ENCODE data around the gene UBAC1.
A peak's percentile ranks its signal among the peaks of the same experiment; 100 is the strongest.
"Not testable (repeated sequence)": the region's sequence is repeated elsewhere in the genome, so short reads cannot be mapped to it uniquely, and the experiment has no call there.

Gene UBAC1

GRCh38 chr9:135978642-135979546 is 17.7 kb upstream of the UBAC1 start:
- ATAC-seq = peak; percentile 47 to 66

GRCh38 chr9:135976944-135977343 is 15.8 kb upstream of the UBAC1 start:
- ATAC-seq = no peak

- ATAC-seq = no peak
Observed at GRCh38 chr9:135976531-135976930, 15.4 kb upstream of the UBAC1 start.

GRCh38 chr9:135975834-135976233 is 14.7 kb upstream of the UBAC1 start:
- ATAC-seq = no peak

DNA sequence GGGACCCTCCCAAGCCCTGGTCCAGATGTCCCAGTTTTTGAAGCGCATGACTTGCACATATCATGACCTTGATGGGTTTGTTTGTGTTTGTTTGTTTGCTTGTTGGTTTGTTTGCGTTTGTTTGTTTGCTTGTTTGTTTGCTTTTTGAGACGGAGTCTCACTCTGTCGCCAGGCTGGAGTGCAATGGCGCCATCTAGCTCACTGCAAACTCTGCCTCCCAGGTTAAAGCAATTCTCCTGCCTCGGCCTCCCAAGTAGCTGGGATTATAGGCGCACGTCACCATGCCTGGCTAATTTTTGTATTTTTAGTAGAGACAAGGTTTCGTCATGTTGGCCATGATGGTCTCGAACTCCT is 13.0 kb upstream of the UBAC1 start:
- no peak for ATAC-seq

- ATAC-seq = no peak
Observed at GRCh38 chr9:135973277-135974219, 12.4 kb upstream of the UBAC1 start.

- ATAC-seq = no peak
Observed at GRCh38 chr9:135971892-135972291, 10.7 kb upstream of the UBAC1 start.

- no peak for ATAC-seq
Observed at GRCh38 chr9:135971111-135971766, 10.1 kb upstream of the UBAC1 start.

DNA sequence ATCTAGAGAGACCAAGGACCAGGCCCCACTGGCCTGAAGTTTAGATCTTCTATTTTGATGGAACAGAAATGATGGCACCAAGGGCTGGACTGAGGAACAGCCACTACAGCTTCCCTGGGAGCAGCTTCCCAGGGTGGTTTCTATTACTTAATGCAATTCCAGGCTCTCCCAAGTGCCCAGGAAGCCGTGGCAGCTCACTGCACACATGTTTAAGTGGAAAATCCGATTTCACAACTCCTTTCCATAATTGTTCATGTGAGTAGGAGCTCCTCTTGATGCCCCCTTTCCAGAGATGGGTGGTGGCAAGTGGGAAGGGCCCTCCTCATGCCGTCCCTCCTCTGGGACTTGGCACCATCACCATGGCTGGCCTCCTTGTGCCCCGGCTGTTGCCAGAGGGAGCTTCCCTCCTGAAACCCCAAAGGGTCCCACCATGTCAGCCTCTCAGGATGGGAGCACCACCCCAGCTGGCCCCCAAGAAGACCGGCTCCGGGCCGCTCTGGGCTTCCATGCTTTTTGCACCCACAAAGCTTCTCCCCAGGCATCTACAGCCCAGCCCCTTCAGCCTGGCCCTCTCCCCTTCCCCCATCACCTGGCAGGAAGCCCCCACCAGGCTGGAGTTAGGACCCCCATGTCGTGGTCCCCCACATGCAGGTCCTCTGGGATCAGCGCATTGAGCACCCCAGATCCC is 9.1 kb upstream of the UBAC1 start:
- ATAC-seq = no peak

GRCh38 chr9:135969064-135969683 is 8.0 kb upstream of the UBAC1 start:
- no peak for ATAC-seq

DNA sequence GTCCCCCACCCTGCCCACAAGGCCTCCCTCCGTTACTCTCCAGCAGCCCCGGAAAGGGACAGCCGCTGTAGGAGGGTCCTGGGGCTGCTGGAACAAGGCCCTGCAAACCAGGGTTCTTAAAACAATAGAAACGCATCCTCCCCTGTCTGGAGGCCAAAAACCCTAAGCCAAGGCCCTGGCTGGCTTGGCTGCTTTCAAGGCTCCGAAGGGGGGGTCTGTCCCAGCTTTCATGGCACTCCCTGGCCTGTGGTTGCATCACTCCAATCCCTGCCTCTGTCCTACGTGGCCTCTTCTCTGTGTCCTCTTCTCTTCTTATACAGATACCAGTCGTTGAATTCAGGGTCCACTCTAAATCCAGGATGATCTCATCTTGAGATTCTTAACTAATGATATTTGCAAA is 7.4 kb upstream of the UBAC1 start:
- no peak for ATAC-seq

DNA sequence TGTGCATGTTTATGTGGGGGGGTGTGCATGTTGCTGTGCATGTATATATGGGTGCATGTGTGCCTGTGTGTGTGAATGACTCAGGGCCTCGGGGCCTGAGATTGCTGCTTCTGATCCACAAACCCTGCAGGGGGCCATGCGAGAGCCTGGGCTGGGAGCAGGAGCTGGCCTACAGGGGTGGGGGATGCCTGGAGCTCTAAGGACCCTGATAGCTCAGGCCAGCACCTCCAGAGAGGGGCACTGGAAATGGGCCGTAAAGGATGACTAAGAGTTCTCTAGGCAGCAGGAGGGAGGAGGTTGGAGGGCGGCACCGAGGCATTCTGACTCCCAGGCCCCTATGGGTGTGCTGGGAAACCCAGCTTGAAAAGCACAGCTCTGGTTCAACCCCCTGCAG is 6.9 kb upstream of the UBAC1 start:
- ATAC-seq = no peak

- ATAC-seq = not testable (repeated sequence)
Observed at GRCh38 chr9:135966916-135967260, 5.7 kb upstream of the UBAC1 start.

- no peak for ATAC-seq
Observed at GRCh38 chr9:135965124-135965756, 4.1 kb upstream of the UBAC1 start.

DNA sequence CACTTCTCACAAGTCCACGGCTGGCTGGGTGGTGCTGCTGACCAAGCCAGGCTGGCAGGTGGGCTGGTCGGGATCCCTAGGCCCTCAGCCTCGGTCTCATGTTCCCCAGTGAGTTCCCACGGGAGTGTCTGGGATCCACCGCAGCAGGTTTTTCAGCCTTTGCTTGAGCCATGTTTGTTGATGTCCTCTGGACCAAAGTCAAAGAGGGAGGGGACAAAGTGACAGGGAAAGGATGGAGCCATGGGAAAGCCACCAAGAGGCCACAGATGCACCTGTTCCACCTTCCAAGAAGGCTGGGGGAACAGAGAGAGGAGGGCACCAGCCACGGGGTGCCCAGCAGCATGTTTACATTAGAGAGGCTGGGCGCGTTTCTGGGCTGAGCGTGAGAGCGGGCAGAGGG is 2.8 kb upstream of the UBAC1 start:
- ATAC-seq = no peak

DNA sequence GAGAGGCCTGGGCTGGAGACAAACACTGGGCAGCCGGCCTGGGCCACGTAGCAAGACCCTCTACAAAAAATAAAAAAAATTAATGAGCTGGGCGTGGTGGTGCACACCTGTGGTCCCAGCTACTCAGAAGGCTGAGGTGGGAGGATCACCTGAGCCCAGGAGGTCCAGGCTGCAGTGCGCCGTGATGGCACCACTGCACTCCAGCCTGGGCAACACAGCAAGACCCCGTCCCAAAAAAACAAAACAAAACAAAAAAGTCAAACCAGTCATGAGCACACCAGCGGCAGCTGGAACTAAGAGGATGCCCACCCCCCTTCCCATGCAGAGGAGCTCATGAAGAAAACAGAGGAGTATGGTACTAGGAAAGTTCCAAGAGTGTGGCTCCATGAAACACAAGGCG is 2.2 kb upstream of the UBAC1 start:
- ATAC-seq = no peak

DNA sequence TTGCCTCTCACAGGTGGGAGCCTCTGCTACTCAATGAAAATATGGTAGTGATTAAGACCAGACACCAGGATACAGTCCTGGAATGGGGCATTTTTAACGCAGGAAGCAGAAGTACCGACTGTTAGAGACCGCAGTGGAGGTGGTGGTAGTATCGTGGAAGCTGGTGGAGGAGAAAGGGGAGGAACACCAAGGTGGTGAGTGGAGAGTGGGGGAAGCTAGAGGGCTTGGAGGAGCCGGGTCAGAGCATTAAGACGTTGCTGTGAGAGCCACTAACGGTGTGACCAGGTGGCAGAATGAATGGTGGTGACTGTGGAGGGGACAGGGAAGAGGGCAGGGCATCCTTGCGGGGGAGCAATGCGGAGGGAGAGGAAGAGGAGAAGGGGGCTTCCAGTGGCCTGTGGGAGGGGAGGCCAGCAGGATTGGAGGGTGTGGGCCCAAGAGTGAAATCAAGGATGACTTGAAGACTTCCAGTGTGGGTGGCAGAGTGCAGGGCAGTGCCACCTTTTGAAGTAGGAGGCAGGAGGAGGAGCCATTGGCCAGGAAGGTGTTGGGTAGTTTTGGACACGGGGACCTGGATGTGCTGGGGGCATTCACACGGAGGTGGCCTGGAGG is 1.6 kb upstream of the UBAC1 start:
- ATAC-seq = no peak

- ATAC-seq = no peak
Observed at GRCh38 chr9:135961811-135962695, 880 bp upstream of the UBAC1 start.

DNA sequence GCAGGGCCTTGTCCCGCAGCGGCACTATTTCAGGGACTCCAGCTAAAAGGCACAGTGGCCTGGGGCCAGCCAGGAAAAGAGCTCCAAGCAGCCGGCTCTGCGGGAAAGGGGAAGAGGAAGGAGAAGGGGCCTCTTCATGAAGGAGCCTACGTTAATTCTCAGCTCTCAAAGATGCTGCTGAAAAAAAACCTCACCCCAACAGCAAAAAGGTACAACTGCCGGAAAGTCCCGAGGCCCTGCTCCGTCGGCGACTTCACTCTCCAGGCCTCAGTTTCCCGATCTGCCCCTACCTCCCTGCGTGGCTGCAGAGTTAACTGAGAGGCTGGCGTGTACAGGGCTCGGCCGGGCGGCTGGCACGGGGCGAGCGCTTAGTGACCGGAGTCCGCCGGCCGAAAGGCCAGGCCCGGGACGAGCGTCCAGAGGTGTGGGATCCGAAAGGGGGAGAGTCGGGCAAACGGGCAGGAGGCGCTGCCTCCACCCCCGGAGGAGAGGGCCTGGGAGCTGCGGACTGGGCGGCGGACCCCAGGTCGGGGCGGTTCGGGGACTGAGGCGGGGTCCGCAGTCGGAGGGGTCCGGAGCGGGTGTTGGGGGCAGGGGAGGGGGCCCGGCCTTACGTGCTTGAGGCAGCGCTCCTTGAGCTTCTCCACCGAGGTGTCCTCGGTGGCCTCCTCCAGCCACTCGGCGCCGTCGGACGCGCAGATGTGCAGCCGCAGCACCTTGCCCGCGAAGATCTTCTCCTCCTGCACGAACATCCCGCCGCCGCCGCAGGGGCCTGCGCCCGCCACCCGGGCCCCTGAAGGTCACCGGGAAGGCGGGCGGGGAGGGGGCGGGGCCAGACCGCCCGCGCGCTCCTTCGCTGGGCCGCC is 529 bp downstream of the UBAC1 start:
- no peak for ATAC-seq
